Tibial nerve (tissue), 3 donors: Measurements from ENCODE around the gene CHRNA9.

Source experiments
- CTCF ChIP-seq, 5 experiments: fragments of 200-600 bp in 3 of 5; fragments of 450-650 bp in 2 of 5; sonication (generic) in 3 of 5; IDR thresholded peaks; one replicate each; pipeline ENCODE4 v1.5.1; 2016 to 2019; ENCODE audit warnings: antibody characterized with exemption in 5 of 5, mild to moderate bottlenecking in 3 of 5, moderate library complexity in 2 of 5
- POLR2A ChIP-seq, 2 donors: fragments of 450-650 bp; IDR thresholded peaks; one replicate each; pipeline ENCODE4 v1.6.1; 2017; ENCODE audit warnings: antibody characterized with exemption in 2 of 2, mild to moderate bottlenecking in 2 of 2, moderate library complexity in 2 of 2

GRCh38 chr4:40305328-40306170, 29.6 kb upstream of the CHRNA9 start:
- no peak for TF ChIP-seq CTCF (IDR thresholded peaks at IDR 0.05)
- TF ChIP-seq POLR2A (IDR thresholded peaks at IDR 0.05), result no peak
